Fibroblast of pulmonary artery (primary cell): ENCODE data around the gene RND2.
"Not testable (repeated sequence)": the region's sequence is repeated elsewhere in the genome, so short reads cannot be mapped to it uniquely, and the experiment has no call there.

Experiments
- DNase-seq: peaks from one replicate; pipeline ENCODE4 v3.0.0-alpha.2; 2010; ENCODE audit warnings: low read depth
- H3K4me3 ChIP-seq: replicated peaks from 2 replicates; pipeline ENCODE4 v1.5.1; 2011; ENCODE audit warnings: low read depth, mild to moderate bottlenecking, control low read depth, low read length, moderate library complexity
- CTCF ChIP-seq: IDR thresholded peaks from 2 replicates; pipeline ENCODE4 v1.5.1; 2011; ENCODE audit warnings: mild to moderate bottlenecking, control low read depth, low read length, inconsistent platforms; ENCODE audit errors: missing control alignments

The RND2 gene

GRCh38 chr17:42982266-42982665 is 42.8 kb upstream of the RND2 start:
- DNase-seq: no peak
- no peak for TF ChIP-seq CTCF
- no peak overlapping the region for H3K4me3 ChIP-seq

GRCh38 chr17:42985225-42985624 is 39.8 kb upstream of the RND2 start:
- no peak for TF ChIP-seq CTCF
- DNase-seq: no peak
- no peak overlapping the region for H3K4me3 ChIP-seq

- DNase-seq: no peak
- no peak for TF ChIP-seq CTCF
- H3K4me3 ChIP-seq: no peak overlapping the region
Observed at GRCh38 chr17:42989141-42989540, 35.9 kb upstream of the RND2 start.

- H3K4me3 ChIP-seq: no peak overlapping the region
- no peak for DNase-seq
- no peak for TF ChIP-seq CTCF
Observed at GRCh38 chr17:42989726-42990652, 35.0 kb upstream of the RND2 start.

GRCh38 chr17:42991471-42991870 is 33.6 kb upstream of the RND2 start:
- no peak for DNase-seq
- no peak for TF ChIP-seq CTCF
- H3K4me3 ChIP-seq: no peak overlapping the region

DNA sequence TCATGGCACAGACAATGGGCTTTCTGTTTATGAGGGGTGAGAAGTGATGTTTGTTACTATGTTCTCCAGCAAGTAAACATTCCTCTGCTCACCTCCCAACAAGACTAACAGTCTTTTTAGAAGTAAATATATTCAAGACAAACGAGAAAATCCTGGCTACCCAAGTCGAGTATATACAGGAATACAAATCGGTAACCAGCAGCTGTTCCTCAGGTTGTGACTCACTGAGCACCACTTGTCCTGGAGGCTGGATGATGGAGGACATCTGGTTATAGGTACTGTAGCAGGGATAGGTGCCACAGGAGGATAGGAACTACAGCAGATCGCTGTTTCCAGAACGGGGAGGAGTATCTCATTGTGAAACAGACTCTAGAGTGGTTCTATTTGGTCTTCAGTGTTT is 32.2 kb upstream of the RND2 start:
- no peak for TF ChIP-seq CTCF
- H3K4me3 ChIP-seq: no peak overlapping the region
- DNase-seq: no peak

DNA sequence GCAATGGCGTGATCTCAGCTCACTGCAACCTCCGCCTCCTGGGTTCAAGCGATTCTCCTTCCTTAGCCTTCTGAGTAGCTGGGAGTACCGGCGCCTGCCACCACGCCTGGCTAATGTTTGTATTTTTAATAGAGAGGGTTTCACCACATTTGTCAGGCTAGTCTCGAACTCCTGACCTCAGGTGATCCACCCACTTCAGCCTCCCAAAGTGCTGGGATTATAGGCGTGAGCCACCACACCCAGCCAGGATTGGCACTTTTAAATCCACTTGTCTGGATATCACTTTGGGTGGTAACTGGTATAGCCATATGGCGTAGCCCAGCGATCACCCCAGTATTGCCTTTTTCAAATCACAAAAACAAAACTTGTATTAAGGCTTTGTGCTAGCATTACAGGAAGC is 31.1 kb upstream of the RND2 start:
- not testable (repeated sequence) for DNase-seq, H3K4me3 ChIP-seq
